ENCODE measurements around the gene TMEM178B. TPM values are rescaled to one million over a fixed set of nuclear protein-coding genes. Genes with fewer than 3 reads are reported as not detected.

The TMEM178B gene
- total RNA-seq, 6 experiments from 2014 or later, result under 0.01 to 0.53 (median 0.13) TPM; not detected in 2

DNA sequence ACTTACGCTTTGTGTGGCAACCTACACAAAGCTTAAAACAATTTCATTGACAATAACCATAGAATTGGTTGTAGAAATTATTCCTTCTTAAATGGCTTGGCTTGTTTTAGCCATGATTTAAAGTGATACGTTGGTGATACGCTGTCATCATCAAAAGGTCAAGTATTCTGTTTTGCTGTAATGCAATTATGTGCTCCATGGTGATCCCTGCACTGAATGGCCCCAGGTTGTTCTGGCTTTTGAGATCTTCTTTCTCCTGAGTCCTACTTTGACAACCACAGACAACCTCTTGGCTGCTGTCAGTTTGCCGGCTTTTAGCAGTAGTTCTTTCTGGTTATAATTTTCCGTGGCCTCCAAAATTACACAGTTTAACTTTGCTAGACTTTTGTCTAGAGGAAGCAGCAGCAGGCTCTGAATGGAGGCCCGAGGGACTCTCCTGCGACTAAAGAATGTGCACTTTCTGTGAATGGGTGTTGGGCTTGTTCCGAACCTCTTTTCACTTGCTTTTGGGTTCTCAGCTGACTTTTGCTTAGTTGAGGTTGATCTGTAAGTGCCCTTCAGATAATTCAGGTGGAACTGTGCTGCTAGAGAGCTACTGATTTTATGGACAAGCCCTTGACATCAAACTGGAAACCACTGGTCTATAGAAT, 104.7 kb downstream of the TMEM178B start:
- Histone ChIP-seq H3K9me3 (no peaks in the 10 kb centered on the region), H3K27ac (no peak overlapping the region), H3K36me3 (no peaks in the 10 kb centered on the region), H3K4me3 (no peak overlapping the region), H3K4me1 (no peaks in the 10 kb centered on the region), H3K27me3 (no peaks in the 10 kb centered on the region)
- intact Hi-C loops (cut with DNase I), result no loop called here
- no peak for TF ChIP-seq CTCF (IDR thresholded peaks at IDR 0.05)
- no peak for TF ChIP-seq POLR2A (IDR thresholded peaks at IDR 0.05)
- ATAC-seq, result no peak
- DNase-seq, result no peak
- 86% methylated on average over 8 of the region's 8 CpGs for WGBS (ENCODE audit: insufficient coverage, low coverage, low lambda C conversion rate, missing lambda C conversion rate)

- H3K4me3 ChIP-seq, result no peak overlapping the region
- H3K9me3 ChIP-seq, result no peaks in the 10 kb centered on the region
- H3K4me1 ChIP-seq, result no peaks in the 10 kb centered on the region
- H3K27me3 ChIP-seq, result no peaks in the 10 kb centered on the region
- TF ChIP-seq POLR2A (IDR thresholded peaks at IDR 0.05) (no peak), CTCF (IDR thresholded peaks at IDR 0.05) (no peak)
- H3K27ac ChIP-seq, result no peak overlapping the region
- intact Hi-C loops (cut with DNase I), result no loop called here
- 80% methylated on average over 2 of the region's 4 CpGs for WGBS (ENCODE audit: insufficient coverage, low coverage, low lambda C conversion rate, missing lambda C conversion rate)
- ATAC-seq (no peak), DNase-seq (no peak)
- no peaks in the 10 kb centered on the region for H3K36me3 ChIP-seq
Measured at GRCh38 chr7:141181812-141182211, 107.9 kb downstream of the TMEM178B start.

- Histone ChIP-seq H3K9me3 (no peaks in the 10 kb centered on the region), H3K27ac (no peak overlapping the region), H3K4me1 (no peaks in the 10 kb centered on the region), H3K27me3 (no peaks in the 10 kb centered on the region), H3K4me3 (no peak overlapping the region), H3K36me3 (no peaks in the 10 kb centered on the region)
- DNase-seq (no peak), ATAC-seq (no peak)
- WGBS (ENCODE audit: insufficient coverage, low coverage, low lambda C conversion rate, missing lambda C conversion rate), result 47% methylated on average over 5 of the region's 10 CpGs
- TF ChIP-seq CTCF (IDR thresholded peaks at IDR 0.05) (no peak), POLR2A (IDR thresholded peaks at IDR 0.05) (no peak)
- intact Hi-C loops (cut with DNase I), result no loop called here
Measured at GRCh38 chr7:141184532-141185190, 110.8 kb downstream of the TMEM178B start.

- 62% methylated on average over 7 of the region's 14 CpGs for WGBS (ENCODE audit: insufficient coverage, low coverage, low lambda C conversion rate, missing lambda C conversion rate)
- ATAC-seq (no peak), DNase-seq (no peak)
- H3K9me3 ChIP-seq, result no peaks in the 10 kb centered on the region
- H3K4me1 ChIP-seq, result no peaks in the 10 kb centered on the region
- intact Hi-C loops (cut with DNase I), result no loop called here
- TF ChIP-seq POLR2A (IDR thresholded peaks at IDR 0.05) (no peak), CTCF (IDR thresholded peaks at IDR 0.05) (no peak)
- no peak overlapping the region for H3K27ac ChIP-seq
- H3K36me3 ChIP-seq, result no peaks in the 10 kb centered on the region
- H3K27me3 ChIP-seq, result no peaks in the 10 kb centered on the region
- no peak overlapping the region for H3K4me3 ChIP-seq
Measured at GRCh38 chr7:141185369-141185967, 111.6 kb downstream of the TMEM178B start.

Data from right lobe of liver (tissue), 6 donors.